ENCODE measurements around the gene PTPN13.

PTPN13 gene

DNA sequence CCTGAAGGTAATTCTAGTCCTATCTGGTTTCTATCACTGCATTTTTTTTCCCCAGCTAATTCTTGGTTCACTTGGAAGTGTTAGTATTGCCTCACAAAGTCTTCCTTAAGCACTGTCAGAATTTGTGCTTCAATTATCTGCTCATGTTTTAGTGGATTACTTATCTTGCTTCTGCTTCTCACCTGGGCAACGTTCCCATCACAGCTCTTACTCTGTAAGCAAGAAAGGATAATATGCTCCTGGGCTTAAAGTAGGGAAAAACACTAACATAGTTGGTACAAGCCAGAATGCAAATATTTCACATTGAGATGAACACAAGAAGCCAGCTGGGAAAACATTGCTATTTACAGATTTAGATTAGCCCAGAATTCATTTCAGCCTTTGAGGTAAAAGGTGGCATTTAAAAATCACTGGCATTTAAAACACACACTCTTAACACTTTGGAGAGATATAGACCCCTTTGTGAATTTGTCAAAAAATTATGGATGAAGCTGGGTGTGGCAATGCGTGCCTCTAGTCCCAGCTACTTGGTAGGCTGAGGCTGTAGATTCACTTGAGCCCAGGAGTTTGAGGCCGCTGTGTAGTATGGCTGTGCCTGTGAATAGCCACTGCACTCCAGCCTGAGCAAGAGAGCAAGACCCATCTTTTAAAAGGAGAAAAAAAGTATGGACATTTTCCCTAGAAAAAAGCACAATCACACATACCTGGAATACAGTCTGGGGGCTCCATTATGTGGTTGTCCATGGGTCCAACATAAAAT lies 6.6 kb upstream of the PTPN13 start:
- no peak for DNase-seq

DNA sequence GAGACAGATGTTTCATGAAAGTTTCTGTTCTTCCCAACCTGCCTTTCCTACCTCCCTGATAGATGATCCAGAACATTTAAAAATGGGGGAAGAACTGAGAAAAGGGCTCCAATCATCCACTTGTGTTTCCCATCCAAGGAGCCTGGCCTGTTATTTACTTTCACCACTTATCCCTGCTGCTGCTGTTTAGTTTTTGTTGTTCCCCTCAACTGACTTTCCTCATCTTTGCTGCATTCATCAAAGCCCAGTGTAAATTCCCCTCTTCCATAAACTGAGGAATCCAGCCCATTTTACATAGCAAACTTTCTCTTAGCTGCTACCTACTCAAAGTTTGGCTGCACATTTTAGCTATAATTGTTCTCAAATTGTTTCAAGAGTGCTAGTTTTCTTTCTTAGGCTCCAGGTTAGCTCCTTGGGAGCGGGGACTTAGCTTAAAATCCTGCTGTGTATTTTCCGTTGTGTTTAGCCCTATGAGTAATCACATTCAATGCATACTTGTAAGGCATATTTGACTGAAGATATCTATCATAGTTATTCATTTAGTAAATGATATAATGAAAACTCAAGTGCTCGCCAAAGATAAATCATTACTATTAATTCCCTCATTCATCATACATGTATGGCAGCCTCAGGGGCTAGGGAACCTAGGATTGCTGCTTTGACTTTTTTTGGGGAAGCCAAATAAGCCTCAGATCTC lies 1.4 kb upstream of the PTPN13 start:
- DNase-seq, result no peak

GRCh38 chr4:86594559-86595425 lies 677 bp downstream of the PTPN13 start:
- DNase-seq, result peak; percentile 16

- no peak for DNase-seq
Observed at GRCh38 chr4:86595426-86595805, 1.3 kb downstream of the PTPN13 start.

DNA sequence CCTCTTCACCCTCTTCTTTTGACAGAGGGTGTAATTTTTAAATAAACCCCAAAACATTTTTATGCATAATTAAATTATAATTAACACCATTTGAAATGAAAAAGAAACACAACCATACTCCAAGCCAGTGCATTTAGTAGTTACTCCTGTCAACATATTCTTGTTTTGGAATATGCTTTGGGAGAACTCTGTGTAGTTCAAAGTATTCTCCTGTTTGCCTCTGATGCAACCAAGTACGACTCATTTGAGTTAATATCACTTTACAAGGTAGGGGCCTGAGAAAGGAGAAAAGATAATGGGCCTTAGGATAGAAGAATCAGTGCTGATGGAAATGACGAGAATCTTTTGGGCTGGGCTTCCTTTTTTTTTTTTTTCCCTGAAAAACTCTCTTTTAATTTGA lies 2.7 kb downstream of the PTPN13 start:
- DNase-seq, result no peak

DNA sequence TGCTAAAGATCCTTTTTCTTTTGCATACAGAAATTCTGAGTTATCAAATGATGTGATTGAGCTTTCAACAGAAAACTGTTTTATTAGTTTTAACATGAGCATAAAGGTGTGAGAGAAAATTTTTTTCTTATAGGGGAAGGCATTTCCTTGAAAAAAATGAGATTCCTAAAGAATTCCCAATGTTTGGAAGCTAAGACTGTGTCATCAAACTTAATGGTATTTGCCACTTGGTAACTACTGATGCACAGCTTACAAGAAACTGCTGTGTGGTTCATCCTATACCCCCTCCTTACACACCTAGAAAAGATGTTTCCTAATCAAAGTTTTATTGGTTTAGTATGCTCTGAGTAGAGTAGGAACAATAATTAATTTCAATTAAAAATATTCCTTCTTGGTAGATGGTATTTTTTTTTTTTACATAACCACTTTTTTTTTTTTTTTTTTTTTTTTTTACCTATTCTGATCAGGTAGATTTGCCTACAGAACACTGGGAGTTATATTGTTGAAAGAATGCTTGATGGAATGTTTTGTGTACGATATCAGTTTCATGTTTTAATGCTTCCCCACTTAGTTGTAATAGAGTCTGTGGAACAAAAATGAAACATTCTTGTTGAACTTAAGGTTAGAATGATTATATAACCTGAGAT lies 6.0 kb downstream of the PTPN13 start:
- DNase-seq, result no peak

GRCh38 chr4:86603311-86603885 lies 9.3 kb downstream of the PTPN13 start:
- no peak for DNase-seq

DNA sequence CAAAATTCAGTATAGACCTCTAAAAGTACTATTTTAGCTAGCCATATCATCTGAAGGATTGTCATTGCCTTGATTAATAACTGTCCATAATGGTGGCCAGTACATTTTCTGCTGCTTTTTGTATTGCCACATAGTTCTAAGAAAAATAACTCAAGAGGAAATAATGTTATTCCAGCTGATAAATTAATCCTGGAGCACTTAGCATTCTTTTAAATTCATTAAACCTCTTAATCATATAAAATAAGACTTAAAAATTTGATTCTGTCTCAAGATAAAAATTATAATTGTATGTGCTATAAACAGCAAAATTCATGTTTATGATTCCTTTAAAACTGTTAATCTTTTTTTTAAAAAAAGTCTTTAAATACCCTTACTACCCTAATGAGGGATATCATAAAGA lies 12.7 kb downstream of the PTPN13 start:
- DNase-seq, result no peak

DNA sequence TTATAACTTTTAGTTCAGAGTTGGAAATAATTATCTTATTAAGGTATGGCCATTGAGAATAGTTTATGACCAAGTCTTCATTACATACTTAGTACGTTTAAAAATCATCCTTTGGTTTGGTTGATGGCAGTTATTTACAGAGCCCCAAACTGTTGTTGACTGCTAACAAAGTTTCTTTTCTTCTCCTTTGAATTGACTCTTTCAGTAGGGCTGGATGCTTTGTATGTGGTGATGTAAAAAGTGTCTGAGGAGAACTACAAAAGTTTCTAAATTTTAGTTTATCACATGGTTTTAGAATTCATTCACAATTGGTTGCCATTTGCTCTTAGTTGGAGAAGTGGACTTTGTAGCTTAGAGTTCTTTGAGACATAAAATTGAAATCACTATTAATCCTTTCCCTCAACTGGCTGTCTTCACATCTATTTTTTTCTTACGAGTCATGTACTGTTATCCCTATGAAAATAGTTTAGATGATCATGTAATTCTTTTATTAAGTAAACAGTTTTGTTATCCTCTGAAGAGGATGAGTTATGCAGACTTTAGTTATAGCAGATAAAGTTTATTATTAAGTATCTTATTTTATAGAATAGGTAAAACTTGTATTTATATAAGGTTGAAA lies 14.8 kb downstream of the PTPN13 start:
- DNase-seq, result no peak

DNA sequence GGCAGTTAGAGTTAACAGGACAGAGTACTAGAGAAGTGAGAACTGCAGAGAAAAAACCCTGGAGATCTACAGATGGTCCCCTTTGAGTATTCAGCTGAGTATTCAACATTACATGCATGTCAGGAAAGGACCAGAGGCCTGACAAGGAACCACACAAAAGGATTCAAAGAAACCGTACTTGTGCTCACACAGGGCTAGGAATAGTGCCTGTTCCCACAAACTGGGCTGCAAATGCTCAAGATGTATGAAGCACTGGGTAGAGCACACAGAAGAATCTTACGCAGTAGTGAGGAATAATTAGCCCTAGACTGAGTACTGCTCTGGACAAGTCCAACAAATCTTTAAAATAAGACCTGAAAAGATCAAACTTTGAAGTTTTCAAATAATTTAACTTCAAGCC lies 17.6 kb downstream of the PTPN13 start:
- DNase-seq, result no peak

DNA sequence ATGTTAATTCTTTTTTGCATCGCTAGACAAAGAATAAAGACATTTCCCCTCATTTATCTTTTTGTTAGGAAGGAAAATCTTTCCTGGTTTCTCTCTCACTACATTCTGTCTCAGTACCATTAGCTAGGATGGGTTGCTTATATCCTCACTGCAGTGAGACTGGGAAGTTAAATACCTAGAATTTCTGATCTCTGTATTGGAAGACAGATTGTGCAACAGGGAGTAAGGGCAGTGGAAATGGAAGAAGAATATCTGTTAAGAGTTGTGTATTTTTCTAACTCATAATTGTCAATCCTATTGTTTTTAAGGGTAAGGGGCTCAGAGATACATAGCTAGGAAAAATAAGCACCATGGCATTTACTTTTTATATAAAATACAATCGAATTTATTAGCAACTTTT lies 19.6 kb downstream of the PTPN13 start:
- DNase-seq, result no peak

DNA sequence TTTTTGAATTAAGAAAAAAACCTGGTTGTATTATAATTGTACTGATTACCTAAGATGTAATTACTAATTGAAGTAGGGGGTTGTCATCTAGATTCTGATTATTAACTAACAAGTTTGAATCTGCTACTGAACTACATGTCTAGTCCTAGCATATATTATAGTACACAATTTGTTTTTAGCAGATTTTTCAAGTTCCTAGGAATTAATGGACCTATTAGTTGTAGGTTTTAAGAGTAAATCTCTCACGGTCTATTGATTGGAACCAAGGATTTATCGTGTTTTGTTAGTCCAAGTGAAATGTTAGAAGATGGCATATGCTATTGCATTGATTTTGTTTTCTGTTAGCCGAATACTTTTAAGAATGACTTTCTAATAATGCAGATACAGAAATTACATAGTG lies 20.8 kb downstream of the PTPN13 start:
- no peak for DNase-seq

DNA sequence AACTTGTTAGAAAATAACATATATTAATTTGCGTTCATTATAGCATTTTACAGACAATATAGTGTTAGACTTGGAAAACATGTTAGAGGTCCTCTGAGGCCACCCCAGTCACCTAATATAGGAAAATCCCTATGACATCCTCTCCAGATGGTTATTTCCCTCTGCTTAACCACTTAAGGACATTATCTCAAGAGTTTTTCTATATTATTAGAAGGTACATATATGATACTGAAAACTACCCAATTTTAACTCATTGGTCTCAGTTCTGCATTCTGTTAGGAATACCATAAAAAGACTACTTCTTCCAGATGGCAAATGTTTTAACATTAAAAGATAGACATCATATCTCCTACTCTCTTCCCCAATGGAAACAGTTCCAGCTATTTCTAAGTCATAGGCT lies 21.4 kb downstream of the PTPN13 start:
- DNase-seq, result no peak

- DNase-seq, result no peak
Observed at GRCh38 chr4:86619656-86620055, 25.5 kb downstream of the PTPN13 start.

GRCh38 chr4:86621435-86621834 lies 27.3 kb downstream of the PTPN13 start:
- DNase-seq, result no peak

- no peak for DNase-seq
Observed at GRCh38 chr4:86626066-86626465, 32.0 kb downstream of the PTPN13 start.

- DNase-seq, result no peak
Observed at GRCh38 chr4:86627462-86628135, 33.5 kb downstream of the PTPN13 start.

GRCh38 chr4:86630629-86631028 lies 36.5 kb downstream of the PTPN13 start:
- no peak for DNase-seq

DNA sequence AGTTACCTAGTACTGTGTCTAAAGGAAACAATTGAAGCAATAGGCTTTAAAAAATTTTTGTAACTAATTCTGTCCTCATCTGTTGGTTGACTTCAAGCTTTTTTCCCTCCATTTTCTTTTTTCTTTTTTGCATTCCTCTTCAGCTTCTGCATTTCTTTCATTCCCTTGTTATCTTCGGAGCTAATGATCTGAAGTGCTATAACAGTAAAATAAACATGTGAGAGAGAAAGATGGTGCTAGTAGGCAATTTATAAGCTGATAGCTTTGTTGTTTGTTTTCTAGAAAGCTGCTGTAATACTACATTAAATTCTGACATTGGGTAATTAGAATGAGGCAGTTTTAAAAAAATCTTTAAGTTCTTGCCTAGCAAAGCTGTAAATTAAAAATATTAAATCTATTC lies 37.1 kb downstream of the PTPN13 start:
- no peak for DNase-seq

- no peak for DNase-seq
Observed at GRCh38 chr4:86633854-86634253, 39.7 kb downstream of the PTPN13 start.

- DNase-seq, result no peak
Observed at GRCh38 chr4:86640469-86640868, 46.4 kb downstream of the PTPN13 start.
